GM18505 (cell line): ENCODE results near the gene KAT2B.

Experiments used
- ATAC-seq: cut with Tn5 transposase; IDR thresholded peaks from one replicate; pipeline ENCODE4 v1.9.1; 2021; ENCODE audit not compliant: unreplicated experiment
- POLR2A ChIP-seq: IDR thresholded peaks from 4 replicates; pipeline ENCODE4 v1.6.1; 2011; ENCODE audit warnings: borderline replicate concordance; ENCODE audit not compliant: insufficient read depth, insufficient read length; ENCODE audit errors: extremely low read depth

Gene KAT2B

GRCh38 chr3:20141316-20141715 is 101.1 kb downstream of the KAT2B start:
- no peak for TF ChIP-seq POLR2A
- ATAC-seq: no peak

DNA sequence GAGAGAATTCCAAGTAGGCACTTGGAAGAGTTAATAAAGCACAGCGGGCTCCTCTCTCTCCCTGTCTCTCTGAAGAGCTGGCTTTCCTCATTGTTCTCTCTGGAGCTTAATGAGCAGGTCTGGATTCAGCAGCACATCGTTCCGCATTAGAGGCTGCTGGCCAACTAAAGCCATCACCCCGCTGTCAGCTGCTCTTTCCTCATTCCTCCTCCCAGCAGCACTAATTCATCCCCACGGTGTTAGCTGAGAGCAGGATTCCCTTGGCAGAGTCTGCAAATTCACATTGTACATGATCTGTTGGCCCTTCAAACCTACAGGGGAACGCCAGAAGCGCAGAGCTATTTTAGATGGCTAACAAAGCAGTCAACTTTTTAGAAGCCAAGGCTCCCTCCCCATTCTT is 101.6 kb downstream of the KAT2B start:
- no peak for ATAC-seq
- no peak for TF ChIP-seq POLR2A

DNA sequence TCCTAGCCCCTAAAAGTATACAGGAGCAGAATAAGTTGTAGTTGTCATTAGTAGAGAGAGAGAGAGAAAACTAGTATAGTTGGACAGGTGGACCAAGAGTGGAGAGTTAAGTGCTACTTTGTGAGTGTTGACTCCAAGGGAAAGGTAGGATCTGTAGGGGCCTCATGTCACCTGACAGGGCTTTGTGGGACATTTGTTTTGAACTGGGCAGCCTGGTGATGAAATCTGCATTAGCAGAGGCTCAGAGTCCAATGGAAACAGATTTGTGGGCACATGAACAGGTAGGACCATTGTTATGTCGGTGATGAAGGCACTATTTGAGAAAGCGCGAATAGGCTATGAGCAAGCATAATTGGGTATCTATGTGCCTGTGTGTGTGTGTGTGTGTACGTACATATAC is 102.3 kb downstream of the KAT2B start:
- ATAC-seq: no peak
- no peak for TF ChIP-seq POLR2A

DNA sequence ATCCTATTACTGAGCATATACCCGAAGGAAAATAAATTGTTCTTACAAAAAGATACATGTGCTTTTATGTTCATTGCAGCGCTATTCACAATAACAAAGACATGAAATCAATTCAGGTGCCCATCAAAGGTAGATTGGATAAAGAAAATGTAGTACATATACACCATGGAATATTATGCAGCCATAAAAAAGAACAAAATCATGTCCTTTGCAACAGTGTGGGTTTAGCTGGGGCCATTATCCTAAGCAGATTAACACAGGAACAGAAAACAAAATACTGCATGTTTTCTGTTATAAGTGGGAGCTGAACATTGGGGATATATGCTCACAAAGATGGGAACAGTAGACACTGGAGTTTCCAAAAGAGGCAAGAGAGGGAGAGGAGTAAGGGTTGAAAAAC is 103.3 kb downstream of the KAT2B start:
- ATAC-seq: no peak
- TF ChIP-seq POLR2A: no peak

GRCh38 chr3:20145874-20146273 is 105.6 kb downstream of the KAT2B start:
- ATAC-seq: no peak
- TF ChIP-seq POLR2A: no peak

- no peak for ATAC-seq
- no peak for TF ChIP-seq POLR2A
These were observed 106.1 kb downstream of the KAT2B start for GRCh38 chr3:20146301-20146700.

- TF ChIP-seq POLR2A: no peak
- ATAC-seq: no peak
These were observed 107.1 kb downstream of the KAT2B start for GRCh38 chr3:20147361-20147760.

DNA sequence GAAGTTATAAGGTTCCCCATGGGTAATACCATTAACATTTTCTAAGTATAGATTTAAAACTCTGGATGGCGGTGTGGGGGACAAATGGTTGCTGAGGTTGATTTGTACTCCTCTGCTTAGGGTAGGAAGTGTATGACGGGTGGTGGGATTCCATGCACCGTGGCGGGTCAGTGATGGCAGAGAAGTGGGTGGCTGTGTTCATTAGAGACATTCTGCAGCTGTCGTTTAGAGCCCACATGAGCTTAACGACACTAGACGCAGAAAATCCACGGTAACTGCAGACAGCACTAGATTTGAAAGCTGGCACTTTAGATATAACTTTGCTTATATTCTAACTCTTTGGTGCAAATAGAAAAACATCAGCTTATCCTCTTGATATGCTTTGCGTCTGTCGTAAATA is 108.2 kb downstream of the KAT2B start:
- ATAC-seq: no peak

GRCh38 chr3:20154078-20154477 is 113.8 kb downstream of the KAT2B start:
- ATAC-seq: no peak
- TF ChIP-seq POLR2A: no peak

More for the DNA sequence above, 108.2 kb downstream of the KAT2B start:
- no peak for TF ChIP-seq POLR2A

DNA sequence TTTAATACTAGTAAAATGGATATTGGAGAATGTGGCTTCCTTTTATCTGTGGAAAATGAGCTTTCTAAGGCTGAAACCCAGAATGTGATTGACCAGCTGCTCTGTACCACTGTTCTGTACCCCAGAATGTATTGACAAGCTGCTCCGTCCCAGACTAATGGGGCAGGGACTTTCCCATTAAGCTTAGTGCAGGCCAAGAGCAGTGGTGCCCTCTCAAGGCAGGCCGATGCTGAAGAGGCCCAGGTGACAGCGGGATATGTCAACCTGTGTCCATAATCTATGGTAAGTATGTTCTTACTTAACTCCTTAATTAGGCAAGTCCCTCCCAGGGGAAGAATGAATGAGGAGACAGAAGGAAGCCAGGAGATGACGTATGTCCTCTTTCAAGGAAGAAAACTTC is 114.7 kb downstream of the KAT2B start:
- ATAC-seq: no peak
- TF ChIP-seq POLR2A: no peak

GRCh38 chr3:20160230-20160629 is 120.0 kb downstream of the KAT2B start:
- TF ChIP-seq POLR2A: no peak
- ATAC-seq: no peak

GRCh38 chr3:20161714-20162113 is 121.5 kb downstream of the KAT2B start:
- ATAC-seq: no peak
- TF ChIP-seq POLR2A: no peak

GRCh38 chr3:20173844-20174410 is 133.7 kb downstream of the KAT2B start:
- no peak for TF ChIP-seq POLR2A
- ATAC-seq: no peak

DNA sequence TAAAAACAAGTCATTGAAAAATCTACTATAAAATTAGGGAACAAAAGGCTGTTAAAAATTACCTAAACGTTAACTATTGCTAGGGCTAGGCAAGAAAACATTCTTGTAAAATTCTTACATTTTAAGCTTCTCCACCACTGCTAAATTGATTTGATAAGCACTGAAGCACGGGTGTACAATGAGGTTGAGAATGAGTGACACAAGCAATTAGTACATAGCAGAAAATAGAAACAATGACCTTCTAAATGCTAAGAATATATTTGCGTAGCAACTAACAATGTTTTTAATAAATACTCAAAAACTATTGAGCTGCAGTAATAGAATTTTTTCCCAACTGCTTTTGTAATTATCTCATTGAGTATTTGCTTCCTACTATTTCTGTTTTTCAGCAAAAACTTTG is 141.0 kb downstream of the KAT2B start:
- ATAC-seq: no peak
- TF ChIP-seq POLR2A: no peak

- ATAC-seq: no peak
- no peak for TF ChIP-seq POLR2A
These were observed 142.0 kb downstream of the KAT2B start for GRCh38 chr3:20182206-20182605.
